Peyer's patch (tissue), 4 donors: ENCODE results near the gene RARG.

Experiments
- CTCF ChIP-seq, 6 experiments: fragments of 450-650 bp in 4 of 6; fragments of 200-600 bp in 2 of 6; sonication (generic) in 1 of 6; IDR thresholded peaks; one replicate each; pipeline ENCODE4 v1.5.1; 2017 to 2019; ENCODE audit warnings: antibody characterized with exemption in 6 of 6, mild to moderate bottlenecking in 3 of 6, moderate library complexity in 1 of 6
- POLR2A ChIP-seq, 2 donors: fragments of 450-650 bp; IDR thresholded peaks; one replicate each; pipeline ENCODE4 v1.5.1; 2017; ENCODE audit warnings: antibody characterized with exemption in 2 of 2, mild to moderate bottlenecking in 2 of 2, moderate library complexity in 2 of 2

GRCh38 chr12:53169644-53170043 lies 62.4 kb downstream of the RARG start:
- no peak for TF ChIP-seq CTCF (IDR thresholded peaks at IDR 0.05)
- no peak for TF ChIP-seq POLR2A (IDR thresholded peaks at IDR 0.05)
